ENCODE data around the gene TRIM59. TPM values are rescaled to one million over a fixed set of nuclear protein-coding genes. Genes with fewer than 3 reads are reported as not detected.
A peak's percentile ranks its signal among the peaks of the same experiment; 100 is the strongest.

TRIM59 gene
- total and polyA plus RNA-seq, 12 donors, result 0.32 to 10.1 (median 1.0) TPM

- DNase-seq, result peak in 1 of 7 donors; percentile 35
- H3K36me3 ChIP-seq (replicated peaks in 1 of 2), result no peaks in the 10 kb centered on the region
- no peaks in the 10 kb centered on the region for H3K9me3 ChIP-seq (replicated peaks in 1 of 3)
- H3K4me1 ChIP-seq (replicated peaks in 1 of 2), result no peaks in the 10 kb centered on the region
- intact Hi-C loops (cut with DNase I), result no loop called here
- WGBS, 4 donors, result 1 to 6% (median 4%) methylated on average over 2 of the region's 2 CpGs
- no peak overlapping the region for H3K27ac ChIP-seq
- peak overlapping the region in 1 of 4 donors; percentile 4 for H3K4me3 ChIP-seq
- H3K27me3 ChIP-seq, result no peaks in the 10 kb centered on the region
- no peak for TF ChIP-seq POLR2A (IDR thresholded peaks at IDR 0.05)
- TF ChIP-seq CTCF (IDR thresholded peaks at IDR 0.05), result peak; percentile 30 to 75 (median 42)
Observed at GRCh38 chr3:160486459-160486869, 36.9 kb upstream of the TRIM59 start.

- no peak for DNase-seq
- no peak for TF ChIP-seq POLR2A (IDR thresholded peaks at IDR 0.05)
- no peak for TF ChIP-seq CTCF (IDR thresholded peaks at IDR 0.05)
- H3K27me3 ChIP-seq, result no peaks in the 10 kb centered on the region
- no peaks in the 10 kb centered on the region for H3K36me3 ChIP-seq (replicated peaks in 1 of 2)
- no peak overlapping the region for H3K4me3 ChIP-seq
- intact Hi-C loops (cut with DNase I), result no loop called here
- no peak overlapping the region for H3K27ac ChIP-seq
- no peaks in the 10 kb centered on the region for H3K9me3 ChIP-seq (replicated peaks in 1 of 3)
- no peaks in the 10 kb centered on the region for H3K4me1 ChIP-seq (replicated peaks in 1 of 2)
- WGBS, 4 donors, result 79 to 93% (median 87%) methylated on average over 3 of the region's 3 CpGs
Observed at GRCh38 chr3:160482796-160483195, 33.2 kb upstream of the TRIM59 start.

- WGBS, 4 donors, result 83 to 88% (median 87%) methylated on average over 6 of the region's 6 CpGs
- Histone ChIP-seq H3K4me3 (no peak overlapping the region), H3K4me1 (replicated peaks in 1 of 2) (no peaks in the 10 kb centered on the region), H3K27me3 (no peaks in the 10 kb centered on the region), H3K36me3 (replicated peaks in 1 of 2) (no peaks in the 10 kb centered on the region), H3K27ac (no peak overlapping the region), H3K9me3 (replicated peaks in 1 of 3) (no peaks in the 10 kb centered on the region)
- DNase-seq, result no peak
- TF ChIP-seq POLR2A (IDR thresholded peaks at IDR 0.05) (no peak), CTCF (IDR thresholded peaks at IDR 0.05) (no peak)
- intact Hi-C loops (cut with DNase I), result no loop called here
Observed at GRCh38 chr3:160481856-160482255, 32.3 kb upstream of the TRIM59 start.

- 61 to 69% (median 64%) methylated on average over 5 of the region's 5 CpGs for WGBS, 4 donors
- Histone ChIP-seq H3K9me3 (replicated peaks in 1 of 3) (no peaks in the 10 kb centered on the region), H3K27ac (no peak overlapping the region), H3K36me3 (replicated peaks in 1 of 2) (no peaks in the 10 kb centered on the region), H3K27me3 (no peaks in the 10 kb centered on the region), H3K4me3 (no peak overlapping the region), H3K4me1 (replicated peaks in 1 of 2) (no peaks in the 10 kb centered on the region)
- TF ChIP-seq POLR2A (IDR thresholded peaks at IDR 0.05), result no peak
- TF ChIP-seq CTCF (IDR thresholded peaks at IDR 0.05), result no peak
- DNase-seq, result peak in 4 of 7 donors; percentile 10 to 29 (median 22)
- intact Hi-C loops (cut with DNase I), result no loop called here
Observed at GRCh38 chr3:160480931-160481330, 31.3 kb upstream of the TRIM59 start.

Measured in adrenal gland (tissue), 12 donors.